SHP77 treated with DMSO at 0.1 percent for 48 hours (cell line): ENCODE data around the gene FAM13B.
"Not testable (repeated sequence)": the region's sequence is repeated elsewhere in the genome, so short reads cannot be mapped to it uniquely, and the experiment has no call there.

Experiments
- DNase-seq: peaks from one replicate; lab custom pipeline; 2025; lab: John Stamatoyannopoulos, UW

The FAM13B gene

GRCh38 chr5:138033907-138034306 is 1.0 kb upstream of the FAM13B start:
- no peak for DNase-seq

- no peak for DNase-seq
Observed at GRCh38 chr5:138033386-138033808, 518 bp upstream of the FAM13B start.

- DNase-seq, result no peak
Observed at GRCh38 chr5:138032028-138032571, 779 bp downstream of the FAM13B start.

GRCh38 chr5:138029944-138030343 is 2.9 kb downstream of the FAM13B start:
- DNase-seq, result no peak

GRCh38 chr5:138029501-138029900 is 3.4 kb downstream of the FAM13B start:
- no peak for DNase-seq

- DNase-seq, result no peak
Observed at GRCh38 chr5:138028971-138029365, 3.9 kb downstream of the FAM13B start.

- not testable (repeated sequence) for DNase-seq
Observed at GRCh38 chr5:138028262-138028970, 4.5 kb downstream of the FAM13B start.

GRCh38 chr5:138026793-138027192 is 6.1 kb downstream of the FAM13B start:
- not testable (repeated sequence) for DNase-seq

GRCh38 chr5:138025285-138025684 is 7.6 kb downstream of the FAM13B start:
- no peak for DNase-seq

- DNase-seq, result no peak
Observed at GRCh38 chr5:138024117-138024516, 8.8 kb downstream of the FAM13B start.

GRCh38 chr5:138022912-138023311 is 10.0 kb downstream of the FAM13B start:
- no peak for DNase-seq

GRCh38 chr5:138021771-138022170 is 11.1 kb downstream of the FAM13B start:
- DNase-seq, result no peak

GRCh38 chr5:138018849-138019248 is 14.0 kb downstream of the FAM13B start:
- DNase-seq, result no peak

- DNase-seq, result no peak
Observed at GRCh38 chr5:138015916-138016315, 17.0 kb downstream of the FAM13B start.

GRCh38 chr5:138011991-138012390 is 20.9 kb downstream of the FAM13B start:
- DNase-seq, result no peak

- no peak for DNase-seq
Observed at GRCh38 chr5:138000102-138000723, 32.7 kb downstream of the FAM13B start.

GRCh38 chr5:137997726-137998213 is 35.1 kb downstream of the FAM13B start:
- no peak for DNase-seq

- DNase-seq, result no peak
Observed at GRCh38 chr5:137995749-137996128, 37.1 kb downstream of the FAM13B start.

- no peak for DNase-seq
Observed at GRCh38 chr5:137995077-137995748, 37.7 kb downstream of the FAM13B start.

GRCh38 chr5:137994556-137994955 is 38.3 kb downstream of the FAM13B start:
- no peak for DNase-seq

- no peak for DNase-seq
Observed at GRCh38 chr5:137989419-137989818, 43.5 kb downstream of the FAM13B start.

GRCh38 chr5:137975208-137975607 is 57.7 kb downstream of the FAM13B start:
- DNase-seq, result no peak

GRCh38 chr5:137970384-137970783 is 62.5 kb downstream of the FAM13B start:
- DNase-seq, result not testable (repeated sequence)
